NCI-H2029 treated with DMSO at 0.1 percent for 48 hours (cell line): ENCODE measurements around the gene RGS19.
"Not testable (repeated sequence)": the region's sequence is repeated elsewhere in the genome, so short reads cannot be mapped to it uniquely, and the experiment has no call there.

Experiments
- DNase-seq: peaks from one replicate; lab custom pipeline; 2025; lab: John Stamatoyannopoulos, UW

Gene RGS19

DNA sequence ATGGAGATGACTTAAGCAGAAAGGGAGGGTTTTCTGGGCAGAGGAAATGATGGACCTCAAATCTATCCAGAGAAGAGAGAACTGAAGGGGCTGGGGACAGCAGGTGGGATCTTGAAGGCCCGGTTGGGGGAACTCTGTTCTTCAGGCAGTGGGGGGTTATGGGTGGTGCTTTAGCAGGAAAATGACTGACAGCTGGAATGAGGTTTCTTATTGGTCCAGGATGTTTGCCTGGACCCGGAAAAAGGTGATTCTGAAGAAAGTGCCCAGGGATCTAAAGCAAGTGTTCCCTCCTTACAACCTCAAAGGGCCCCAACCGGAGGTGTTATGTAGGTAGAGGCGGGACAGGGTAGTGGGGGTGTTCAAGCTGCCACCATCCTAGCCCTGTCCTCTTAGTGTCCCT is 16.1 kb upstream of the RGS19 start:
- DNase-seq, result no peak

DNA sequence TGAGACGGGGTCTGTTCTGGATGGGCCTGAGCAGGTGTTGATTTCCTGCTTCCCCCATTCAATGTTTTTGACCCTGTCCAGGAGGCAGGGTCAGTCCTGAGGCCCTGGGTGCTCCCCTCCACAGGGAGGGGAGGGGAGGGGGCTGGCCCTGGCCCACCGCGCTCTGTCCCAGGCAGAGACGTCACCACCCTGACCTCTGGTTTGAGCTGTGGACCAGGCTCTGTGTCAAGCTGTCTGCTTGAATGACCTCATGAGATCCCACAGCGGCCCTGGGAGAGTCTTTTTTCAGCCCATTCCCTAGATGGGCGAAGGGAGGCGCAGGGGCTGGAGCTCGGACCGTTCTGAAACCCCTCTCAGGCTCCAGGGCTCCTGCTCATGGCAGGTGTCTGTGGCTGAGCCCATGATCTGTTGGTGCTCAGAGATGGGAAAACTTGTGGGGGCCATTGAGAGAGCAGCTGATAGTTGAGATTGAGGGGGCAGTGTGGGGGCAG is 13.7 kb upstream of the RGS19 start:
- DNase-seq, result no peak

DNA sequence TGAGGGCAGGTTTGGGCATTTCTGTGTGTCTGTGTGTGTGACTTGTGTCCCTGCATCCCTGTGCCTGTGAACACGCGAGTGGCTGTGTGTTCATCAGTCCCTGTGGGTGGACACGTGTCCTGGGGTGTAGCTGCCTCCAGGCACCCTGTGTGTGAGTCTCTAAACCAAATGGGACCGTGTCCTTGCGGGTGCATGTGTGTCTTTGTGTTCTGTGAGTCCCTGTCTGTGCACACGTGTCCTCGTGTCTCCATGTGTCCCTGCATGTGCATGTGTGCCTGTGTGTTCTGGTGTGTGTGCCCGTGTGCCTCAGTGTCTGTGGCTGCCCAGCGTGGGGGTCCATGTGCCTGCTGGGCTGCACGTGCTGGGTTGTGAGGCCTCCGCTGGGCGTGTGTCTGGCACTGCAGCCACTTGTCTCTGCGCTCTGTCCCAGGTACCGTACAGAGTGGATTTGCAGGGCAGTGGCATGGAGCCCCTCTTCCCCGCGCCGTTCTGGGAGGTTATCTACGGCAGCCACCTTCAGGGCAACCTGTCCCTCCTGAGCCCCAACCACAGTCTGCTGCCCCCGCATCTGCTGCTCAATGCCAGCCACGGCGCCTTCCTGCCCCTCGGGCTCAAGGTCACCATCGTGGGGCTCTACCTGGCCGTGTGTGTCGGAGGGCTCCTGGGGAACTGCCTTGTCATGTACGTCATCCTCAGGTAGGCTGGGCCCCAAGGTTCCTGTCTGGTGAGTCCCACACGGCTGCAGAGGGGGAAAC is 13.1 kb upstream of the RGS19 start:
- DNase-seq, result no peak

DNA sequence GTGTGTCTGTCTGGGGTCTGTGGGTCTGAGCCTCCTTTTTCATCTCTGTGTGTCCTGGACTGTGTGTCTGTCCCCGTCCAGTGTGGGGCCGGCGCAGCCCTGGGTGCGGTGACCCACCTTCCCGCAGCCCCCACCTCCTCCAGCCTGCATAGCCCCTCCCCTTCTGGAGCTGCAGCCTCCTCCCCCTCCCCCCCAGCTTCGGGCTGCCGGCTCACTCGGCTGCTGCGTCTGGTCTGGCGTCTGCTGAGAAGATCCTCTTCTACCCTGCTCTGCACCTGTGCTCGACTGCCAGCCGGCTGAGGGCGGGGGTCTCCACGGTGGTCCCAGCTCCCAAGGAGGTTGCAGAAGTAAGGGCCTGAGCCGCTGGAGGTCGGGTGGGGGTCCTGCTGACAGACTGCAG is 12.5 kb upstream of the RGS19 start:
- DNase-seq, result no peak

DNA sequence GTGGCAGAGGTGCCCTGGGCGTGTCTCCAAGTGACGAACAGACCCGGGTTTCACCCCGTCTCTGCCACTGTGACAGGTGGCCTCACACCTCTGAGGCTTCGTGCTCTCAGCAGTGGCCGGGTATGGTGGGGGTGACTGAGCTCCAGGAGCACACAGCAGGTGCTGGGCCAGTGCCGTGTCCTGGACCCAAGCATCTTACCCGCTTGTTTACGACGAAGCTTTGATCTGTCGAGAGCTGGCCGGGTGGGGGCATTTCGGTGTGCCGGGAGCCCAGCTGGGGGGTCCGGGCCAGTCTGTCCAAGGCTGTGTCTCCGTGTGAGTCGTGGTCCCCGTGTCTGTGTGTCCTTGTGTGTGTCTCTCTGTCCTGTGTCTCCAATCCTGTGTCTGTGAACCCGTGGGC is 12.0 kb upstream of the RGS19 start:
- no peak for DNase-seq

DNA sequence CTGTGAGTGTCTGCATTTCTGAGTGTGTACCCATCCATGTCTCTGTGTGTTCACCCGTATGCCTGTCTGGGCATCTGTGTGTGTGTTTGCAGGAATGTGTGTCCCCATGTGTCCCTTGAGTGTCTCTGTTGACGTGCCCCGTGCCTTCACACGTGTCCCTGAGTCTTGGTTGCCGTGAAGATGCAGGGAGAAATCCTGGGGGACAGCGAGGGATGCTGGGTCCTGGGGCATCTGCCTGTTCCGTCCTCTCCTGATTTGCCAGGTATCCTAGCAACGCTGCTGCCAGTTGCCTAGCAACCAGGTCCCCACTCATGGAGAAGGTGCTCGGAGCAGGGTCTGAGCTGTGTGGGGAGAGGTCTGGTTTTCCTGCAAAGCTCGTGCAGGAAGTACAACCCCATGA is 10.8 kb upstream of the RGS19 start:
- DNase-seq, result no peak

DNA sequence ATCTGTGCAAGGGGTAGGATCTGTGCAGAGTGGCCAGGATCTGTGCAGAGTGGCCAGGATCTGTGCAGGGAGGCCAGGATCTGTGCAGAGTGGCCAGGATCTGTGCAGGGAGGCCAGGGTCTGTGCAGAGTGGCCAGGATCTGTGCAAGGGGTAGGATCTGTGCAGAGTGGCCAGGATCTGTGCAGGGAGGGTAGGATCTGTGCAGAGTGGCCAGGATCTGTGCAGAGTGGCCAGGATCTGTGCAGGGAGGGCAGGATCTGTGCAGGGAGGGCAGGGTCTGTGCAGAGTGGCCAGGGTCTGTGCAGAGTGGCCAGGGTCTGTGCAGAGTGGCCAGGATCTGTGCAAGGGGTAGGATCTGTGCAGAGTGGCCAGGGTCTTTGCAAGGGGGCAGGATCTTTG is 9.3 kb upstream of the RGS19 start:
- DNase-seq, result not testable (repeated sequence)

DNA sequence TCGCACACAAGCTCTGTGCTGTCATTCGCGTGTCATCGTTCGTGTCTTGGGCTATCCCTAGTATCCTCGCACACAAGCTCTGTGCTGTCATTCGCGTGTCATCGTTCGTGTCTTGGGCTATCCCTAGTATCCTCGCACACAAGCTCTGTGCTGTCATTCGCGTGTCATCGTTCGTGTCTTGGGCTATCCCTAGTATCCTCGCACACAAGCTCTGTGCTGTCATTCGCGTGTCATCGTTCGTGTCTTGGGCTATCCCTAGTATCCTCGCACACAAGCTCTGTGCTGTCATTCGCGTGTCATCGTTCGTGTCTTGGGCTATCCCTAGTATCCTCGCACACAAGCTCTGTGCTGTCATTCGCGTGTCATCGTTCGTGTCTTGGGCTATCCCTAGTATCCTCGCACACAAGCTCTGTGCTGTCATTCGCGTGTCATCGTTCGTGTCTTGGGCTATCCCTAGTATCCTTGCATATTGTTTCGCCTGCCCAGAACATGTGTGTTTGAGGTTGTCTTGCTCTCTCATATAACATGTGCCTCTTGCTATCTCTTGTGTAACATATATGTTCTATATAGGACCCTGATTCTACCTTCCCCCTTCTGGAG is 8.0 kb upstream of the RGS19 start:
- not testable (repeated sequence) for DNase-seq

DNA sequence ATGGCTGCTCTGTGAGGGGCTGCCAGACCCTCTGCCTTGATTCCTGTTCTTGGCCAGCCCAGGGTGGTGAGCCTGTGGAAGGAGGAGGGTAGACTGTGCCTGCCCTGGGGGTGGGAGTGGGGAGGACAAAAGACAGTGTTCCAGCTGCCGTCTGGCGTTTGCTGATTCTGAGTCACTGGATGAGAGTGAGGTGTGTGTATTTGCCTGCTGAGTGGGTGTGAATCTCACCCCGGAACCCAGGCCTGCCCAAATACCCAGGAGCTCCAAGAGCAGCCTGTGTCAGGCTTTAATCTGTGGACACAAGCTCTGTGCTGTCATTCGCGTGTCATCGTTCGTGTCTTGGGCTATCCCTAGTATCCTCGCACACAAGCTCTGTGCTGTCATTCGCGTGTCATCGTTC is 7.5 kb upstream of the RGS19 start:
- DNase-seq, result no peak

DNA sequence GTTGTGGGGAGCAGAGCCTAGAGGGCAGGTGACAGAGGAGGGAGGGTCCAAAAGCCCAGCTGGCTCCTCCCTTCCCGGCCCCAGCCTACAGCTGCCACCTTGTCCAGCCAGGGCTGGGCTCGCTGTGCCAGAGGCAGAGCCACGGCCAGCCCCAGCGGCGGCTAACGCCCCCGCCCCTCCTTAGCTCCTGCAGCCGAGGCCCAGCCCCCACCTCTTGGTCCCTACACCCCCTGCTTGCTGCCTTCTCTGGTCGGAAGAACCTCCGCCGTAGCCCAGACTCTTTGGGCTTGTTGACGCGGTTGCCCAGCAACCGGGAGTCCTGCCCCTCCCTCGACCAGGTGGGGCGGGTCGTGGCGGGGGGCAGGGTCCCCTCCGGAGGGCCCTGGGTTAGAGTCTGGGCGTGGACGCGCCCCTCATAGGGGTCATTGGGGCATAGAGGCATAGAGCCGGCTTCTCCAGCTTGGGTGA is 5.4 kb upstream of the RGS19 start:
- DNase-seq, result no peak

DNA sequence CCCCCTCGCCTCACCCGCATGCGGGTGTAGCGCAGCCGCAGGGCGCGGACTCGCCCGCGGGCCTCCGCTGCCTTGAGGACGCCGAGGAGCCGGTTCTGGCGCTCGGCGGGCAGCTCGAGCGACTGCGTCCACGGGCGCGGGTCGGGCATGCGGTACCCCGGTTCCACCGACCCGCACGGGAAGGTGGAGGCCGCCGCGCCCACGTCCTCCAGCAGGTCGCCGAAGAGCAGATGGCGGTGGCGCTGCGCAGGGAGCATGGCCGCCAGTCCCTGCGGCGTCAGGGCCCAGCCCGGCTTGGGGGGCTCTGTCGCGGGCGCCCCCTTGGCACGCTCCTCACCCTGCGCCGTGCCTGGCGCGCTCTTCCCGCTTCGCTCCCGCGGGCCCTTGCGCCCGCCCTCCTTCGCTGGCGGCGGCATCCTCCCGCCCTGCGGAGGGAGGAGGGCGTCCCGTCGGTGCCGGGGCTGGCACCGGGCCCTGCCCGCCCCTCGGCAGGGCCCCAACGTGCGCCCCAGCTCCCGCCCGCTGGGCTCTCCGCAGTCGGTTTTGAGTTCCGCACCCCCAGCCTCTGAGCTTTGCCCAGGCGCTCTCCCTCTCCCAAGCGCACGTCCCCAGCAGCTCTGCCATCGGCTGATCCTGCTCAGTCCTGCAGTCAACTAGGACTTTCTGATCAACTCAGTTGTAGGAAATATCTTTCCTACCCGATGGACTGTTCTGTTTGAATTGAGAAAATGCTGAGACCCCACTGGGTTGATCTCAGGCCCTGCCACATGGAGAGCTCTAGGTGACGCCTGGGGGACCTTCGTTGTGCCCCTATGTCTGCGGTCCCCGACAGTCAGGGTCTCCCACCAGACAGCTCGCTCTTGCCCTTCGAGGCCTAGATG is 4.7 kb upstream of the RGS19 start, which contains the start of gene LKAAEAR1:
LKAAEAR1 (minus strand) TSS at position 595 of the 881 bp plus-strand sequence; CDS start at position 416, 179 bp downstream.
- DNase-seq, result no peak

DNA sequence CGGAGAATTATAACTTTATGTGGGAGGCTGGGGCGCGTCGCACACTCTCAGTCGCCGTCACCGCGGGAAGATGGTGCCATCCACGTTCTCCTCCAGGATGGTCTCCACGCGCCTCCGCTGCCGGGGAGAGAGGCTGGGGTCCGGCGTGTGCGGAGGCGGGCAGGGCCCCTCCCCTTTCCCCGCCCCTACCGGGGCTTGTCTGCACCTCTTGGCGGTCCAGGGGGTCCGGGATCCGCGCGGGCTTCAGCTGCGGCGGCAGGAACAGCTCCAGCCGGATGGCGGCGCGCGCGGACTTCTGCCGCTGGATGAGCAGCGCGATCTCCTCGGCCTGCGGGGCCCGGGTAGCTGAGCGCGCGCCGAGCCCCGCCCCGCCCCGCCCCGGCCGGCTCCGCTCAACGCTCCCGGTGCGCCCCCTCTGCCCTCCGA is 4.1 kb upstream of the RGS19 start:
- DNase-seq, result no peak

DNA sequence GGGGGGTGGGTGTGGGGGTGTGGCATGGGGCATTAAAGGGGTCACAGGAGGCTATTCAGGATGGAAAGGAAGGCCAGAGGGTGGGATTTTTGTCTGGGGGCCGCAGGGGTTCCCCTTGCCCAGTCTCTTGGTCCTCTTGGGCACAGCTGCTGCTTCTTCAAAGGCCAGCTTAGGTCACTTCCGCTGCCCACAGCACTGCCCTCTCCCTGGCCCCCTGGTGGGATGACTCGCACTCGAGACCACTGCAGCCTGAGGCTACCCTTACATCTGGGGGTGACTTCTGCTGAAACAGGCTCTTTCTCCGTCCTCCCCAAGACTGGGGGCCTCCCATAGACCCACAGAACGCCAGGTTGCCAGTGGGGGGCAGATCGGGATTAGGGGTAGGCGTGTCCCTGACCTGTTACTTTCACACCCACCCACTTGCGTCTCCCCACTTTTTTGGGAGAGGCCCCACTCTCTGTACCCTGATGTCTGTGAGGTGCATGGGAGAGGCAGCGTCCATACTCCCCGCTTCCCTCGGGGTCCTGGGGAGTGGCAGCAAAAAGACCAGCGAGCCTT is 3.6 kb upstream of the RGS19 start:
- no peak for DNase-seq

DNA sequence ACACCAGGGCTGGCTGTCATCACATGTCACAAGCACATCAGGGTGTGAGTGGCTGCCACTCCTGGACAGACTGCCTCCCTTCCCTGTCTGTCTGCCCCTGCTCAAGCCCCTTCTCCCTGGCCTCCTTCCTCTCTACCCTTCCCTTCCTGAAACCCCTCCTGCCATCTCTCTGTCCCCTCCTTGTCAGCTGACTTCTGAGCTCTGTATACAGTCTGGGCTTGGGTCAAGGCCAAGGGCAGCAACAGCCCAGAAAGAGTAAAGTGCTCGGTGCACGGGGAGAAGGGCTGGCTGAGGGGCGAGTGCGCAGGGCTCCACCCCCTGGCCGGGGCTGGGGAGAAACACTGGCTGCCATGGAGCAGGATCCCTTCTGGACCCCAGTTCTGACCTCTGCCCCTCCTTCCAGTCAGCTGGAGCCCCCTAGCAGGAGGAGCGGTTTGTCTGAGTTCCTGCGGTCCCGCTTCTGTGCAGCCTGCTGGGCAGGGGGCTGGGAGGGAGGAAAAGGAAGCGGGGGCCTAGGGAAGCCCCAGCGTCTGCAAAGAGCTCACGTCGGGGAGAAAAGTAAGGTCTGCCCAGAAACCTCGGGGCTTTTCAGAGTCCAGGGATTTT is 2.9 kb upstream of the RGS19 start:
- no peak for DNase-seq

DNA sequence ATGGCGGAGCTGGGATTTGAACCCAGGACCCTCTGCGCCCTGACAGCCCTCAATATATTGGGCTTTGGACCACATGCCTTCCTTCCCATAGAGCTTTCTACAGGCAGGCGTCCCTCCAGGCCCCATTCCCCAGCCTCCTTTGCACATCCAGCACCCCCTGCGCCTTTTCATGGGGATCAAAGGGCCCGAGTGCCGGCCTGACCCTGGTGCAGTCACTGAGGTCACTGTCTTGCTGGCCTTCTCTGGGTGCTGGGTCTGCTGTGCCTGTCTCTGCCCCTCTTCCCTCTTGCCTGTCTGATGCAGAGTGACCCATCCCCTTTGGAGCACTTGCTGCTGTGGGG is 2.3 kb upstream of the RGS19 start:
- DNase-seq, result no peak

DNA sequence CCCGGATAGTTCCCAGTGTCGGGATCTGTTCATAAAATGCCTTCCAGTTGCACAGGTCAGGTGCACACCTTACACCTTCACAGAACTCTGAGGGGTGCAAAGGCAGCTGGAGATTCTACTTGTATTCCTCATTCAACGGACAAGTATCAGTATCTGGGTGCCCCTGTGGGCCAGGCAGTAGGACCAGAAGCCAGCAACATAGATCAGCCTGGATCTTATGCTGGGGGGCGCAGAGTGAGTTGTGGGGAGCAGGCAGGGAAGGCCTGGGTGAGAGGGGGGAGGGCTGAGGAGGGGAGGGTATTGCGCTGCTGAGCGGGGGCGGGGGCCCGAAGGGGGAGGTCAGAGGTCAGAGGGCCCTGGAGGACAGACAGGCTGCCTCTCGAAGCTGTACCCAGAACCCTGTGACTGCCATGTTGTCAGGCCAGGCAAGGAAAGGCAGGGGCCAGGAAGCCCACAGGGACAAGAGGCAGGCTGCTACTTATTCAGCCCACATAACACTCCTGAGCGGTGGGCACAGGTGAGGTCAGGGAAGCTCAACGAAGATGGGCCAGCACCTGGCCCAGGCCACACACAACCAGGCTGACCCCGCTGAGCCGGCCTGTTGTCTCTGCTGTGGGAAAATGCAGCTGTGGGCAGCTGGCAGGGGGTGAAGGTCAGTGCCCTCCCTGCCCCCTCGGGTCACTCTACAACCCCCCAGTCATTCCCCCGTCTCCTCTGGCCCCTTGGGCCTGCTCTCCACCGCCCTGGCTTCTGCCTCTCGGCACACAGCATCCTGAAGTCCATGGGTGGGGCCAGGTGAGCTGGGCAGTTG is 1.7 kb upstream of the RGS19 start:
- no peak for DNase-seq

DNA sequence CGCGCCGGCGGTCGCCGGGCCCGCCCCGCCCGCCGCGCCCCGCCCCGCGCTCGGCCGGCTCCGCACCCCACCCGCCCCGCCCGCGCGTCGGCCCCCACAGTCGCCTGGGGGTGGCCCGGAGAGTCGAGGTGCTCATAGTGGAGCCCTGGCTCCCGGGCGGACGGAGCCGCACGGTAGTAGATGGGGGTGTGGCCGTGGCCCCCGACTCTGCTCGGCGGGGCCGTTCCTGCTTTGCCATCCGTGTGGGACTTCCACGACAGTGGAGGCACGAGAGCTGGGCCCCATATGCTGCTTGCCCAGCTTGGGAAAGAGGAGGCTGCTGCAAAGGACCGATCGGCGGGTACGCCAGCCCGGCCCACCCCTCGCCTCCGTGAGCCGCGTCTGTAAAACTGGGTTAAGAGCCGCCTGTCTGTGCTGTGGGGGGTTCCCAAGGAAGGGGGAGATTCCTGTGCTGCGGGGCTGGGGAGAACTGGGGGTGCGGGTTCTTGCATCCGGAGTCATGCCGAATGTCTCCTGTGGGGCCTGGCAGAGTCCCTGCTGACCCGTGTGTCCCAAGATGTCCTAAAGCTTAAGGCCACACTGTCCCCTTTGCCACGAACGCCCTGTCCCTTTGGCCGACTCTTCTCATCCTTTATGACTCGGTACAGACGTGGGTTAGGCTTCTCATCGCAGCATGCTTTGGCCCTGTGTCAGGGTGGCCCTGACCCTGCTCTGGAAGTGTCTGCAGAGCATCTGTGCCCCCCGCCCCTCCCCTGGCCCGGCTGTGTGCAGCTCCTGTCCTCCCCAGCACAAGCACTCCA is 895 bp upstream of the RGS19 start, which contains the start of gene OPRL1:
OPRL1 (plus strand) TSS at position 70 of the 800 bp plus-strand sequence. CDS start 12,639 bp downstream, outside the sequence.
- no peak for DNase-seq

DNA sequence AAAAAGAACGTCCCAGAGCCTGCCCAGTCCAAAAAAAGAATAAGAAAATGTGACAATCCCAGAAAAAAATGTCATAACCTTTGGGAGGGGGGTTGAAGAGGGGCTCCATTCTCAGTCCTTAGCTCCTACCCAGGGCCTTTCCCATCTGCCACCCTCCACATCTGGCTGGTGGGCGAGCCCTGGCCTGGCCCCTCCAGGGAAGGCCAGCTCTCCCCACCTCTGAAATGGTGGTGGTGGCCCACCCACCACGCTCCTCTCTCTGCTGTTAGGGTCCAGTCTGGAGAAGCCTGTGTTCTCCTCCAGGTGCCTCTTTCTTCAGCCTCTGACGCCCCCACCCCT is 415 bp downstream of the RGS19 start:
- no peak for DNase-seq

DNA sequence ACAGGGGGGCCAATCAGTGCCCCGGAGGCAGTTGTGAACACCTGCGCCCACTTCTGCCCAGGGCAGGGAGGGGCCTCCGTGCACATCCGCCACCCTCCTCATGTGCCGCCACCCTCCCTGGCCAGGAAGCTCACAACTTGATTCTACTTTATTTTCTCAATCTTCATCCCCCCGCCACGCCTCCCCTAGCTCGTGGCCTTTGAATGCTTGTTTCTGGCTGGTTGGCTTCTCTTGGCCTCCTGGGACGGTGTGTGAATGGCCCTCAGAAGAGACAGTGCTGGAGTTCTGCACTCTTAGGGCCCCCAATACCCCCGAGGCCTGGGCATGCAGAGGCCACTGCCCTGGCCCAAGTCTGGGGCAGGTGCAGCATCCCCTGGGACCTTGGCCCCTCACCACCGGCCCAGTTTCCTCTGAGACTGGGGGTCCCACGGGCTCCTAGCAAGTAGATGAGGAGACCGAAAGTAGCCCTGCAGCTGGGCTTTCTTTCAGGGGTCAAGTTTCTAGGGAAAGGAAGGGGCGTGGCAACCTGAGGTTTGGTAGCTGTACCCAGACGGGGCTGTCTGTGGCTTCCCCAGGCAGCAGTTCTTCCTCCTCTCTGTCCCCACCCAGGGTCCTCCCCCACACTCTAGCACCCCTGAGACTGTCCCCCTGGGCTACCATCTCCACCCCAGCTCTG is 1.3 kb downstream of the RGS19 start:
- no peak for DNase-seq

DNA sequence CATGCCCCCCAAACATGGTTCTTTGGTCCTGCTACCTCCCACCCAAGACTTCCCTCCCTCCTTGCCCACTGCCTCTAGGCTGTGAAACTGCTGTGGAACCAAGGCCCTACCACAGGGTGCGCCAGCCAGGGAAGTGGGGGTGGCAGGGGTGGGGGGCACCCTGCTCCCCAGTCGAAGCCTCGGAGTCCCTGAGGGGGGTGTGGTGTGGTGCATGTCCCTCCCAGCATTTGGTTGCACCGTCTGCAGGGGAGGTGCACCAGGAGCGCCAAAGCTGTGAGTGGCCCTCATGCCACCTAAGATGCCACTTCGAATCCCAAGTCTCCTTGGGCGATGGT is 1.8 kb downstream of the RGS19 start:
- no peak for DNase-seq
